Heart left ventricle (tissue), 13 donors: ENCODE results near the gene RBM20.

ENCODE experiments used
- POLR2A ChIP-seq, 2 donors: fragments of 450-650 bp; IDR thresholded peaks; one replicate each; pipeline ENCODE4 v1.6.1; 2017; ENCODE audit warnings: antibody characterized with exemption in 2 of 2, mild to moderate bottlenecking in 2 of 2, moderate library complexity in 2 of 2
- TF ChIP-seq, protein P1 (sequence below), 12 donors: fragments of 200-600 bp; sonication (generic) in 4 of 12; IDR thresholded peaks; one replicate each; pipeline versions ENCODE4 v1.5.0 to v1.8.0; 2018 to 2022; ENCODE audit warnings: antibody characterized with exemption in 12 of 12, mild to moderate bottlenecking in 5 of 12
- donor health status: ischemic (EF 13 %, LVEDD 7.1; RV severe dilation, severe dysfunction).
- donor health status: DM: no; HTN: yes; CAD: no.
- donor health status: DM: no; HTN: no; CAD: no.
- donor health status: ischemic (EF 25% LVEDD 6.9; RV normal size, moderate dysfunction).
- donor health status: ischemic (EF 25% LVEDD 5.7; RV mildly dilated, moderate dysfunction).
- donor health status: ischemic (EF 35%, LVEDD 5.7; RV mildly dilated, moderate dysfunction).
- donor health status: nonischemic (EF 11% LVEDD 7.7; RV severe dilation, severe dysfunction).
- donor health status: DM: yes; HTN: yes; CAD: no.
- donor health status: PGD.
- donor health status: ischemic (EF 29% LVEDD 5.4; RV normal size, mild dysfunction).
- donor health status: nonischemic (EF 23%, LVEDD 6.1; RV moderate dilation, normal function).

DNA sequence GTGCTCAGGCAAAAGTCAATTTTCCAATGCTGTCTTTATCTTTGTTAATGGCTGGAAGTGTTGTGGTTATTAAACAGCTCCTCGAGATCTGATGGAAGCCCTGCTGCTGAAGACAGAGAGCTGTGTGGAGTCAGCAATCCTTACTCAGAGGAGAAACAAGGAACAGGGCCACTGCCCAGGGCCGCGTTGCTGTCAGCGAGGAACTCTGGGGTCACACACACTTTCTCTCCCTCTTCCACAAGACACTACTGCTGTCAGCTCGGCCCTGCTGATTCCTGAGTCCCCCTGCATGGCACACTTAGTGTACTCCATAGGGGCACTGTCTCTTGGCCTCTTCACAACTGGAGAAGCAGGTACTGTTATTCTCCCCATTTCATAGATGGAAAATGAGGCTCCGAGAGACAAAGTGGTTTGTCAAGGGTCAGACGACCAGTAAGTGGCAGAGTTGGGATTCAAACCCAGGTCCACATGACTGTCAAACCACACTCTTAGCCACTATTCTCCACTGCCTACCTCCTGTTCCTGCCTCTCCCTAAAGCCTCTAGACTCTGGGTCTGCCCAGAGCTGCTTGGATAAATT lies 198.3 kb downstream of the RBM20 start:
- TF ChIP-seq, protein P1, sequence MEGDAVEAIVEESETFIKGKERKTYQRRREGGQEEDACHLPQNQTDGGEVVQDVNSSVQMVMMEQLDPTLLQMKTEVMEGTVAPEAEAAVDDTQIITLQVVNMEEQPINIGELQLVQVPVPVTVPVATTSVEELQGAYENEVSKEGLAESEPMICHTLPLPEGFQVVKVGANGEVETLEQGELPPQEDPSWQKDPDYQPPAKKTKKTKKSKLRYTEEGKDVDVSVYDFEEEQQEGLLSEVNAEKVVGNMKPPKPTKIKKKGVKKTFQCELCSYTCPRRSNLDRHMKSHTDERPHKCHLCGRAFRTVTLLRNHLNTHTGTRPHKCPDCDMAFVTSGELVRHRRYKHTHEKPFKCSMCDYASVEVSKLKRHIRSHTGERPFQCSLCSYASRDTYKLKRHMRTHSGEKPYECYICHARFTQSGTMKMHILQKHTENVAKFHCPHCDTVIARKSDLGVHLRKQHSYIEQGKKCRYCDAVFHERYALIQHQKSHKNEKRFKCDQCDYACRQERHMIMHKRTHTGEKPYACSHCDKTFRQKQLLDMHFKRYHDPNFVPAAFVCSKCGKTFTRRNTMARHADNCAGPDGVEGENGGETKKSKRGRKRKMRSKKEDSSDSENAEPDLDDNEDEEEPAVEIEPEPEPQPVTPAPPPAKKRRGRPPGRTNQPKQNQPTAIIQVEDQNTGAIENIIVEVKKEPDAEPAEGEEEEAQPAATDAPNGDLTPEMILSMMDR (IDR thresholded peaks at IDR 0.05): no peak
- no peak for TF ChIP-seq POLR2A (IDR thresholded peaks at IDR 0.05)
